Midbrain (tissue), 1 donor: Measurements from ENCODE around the gene ZAR1L.
A peak's percentile ranks its signal among the peaks of the same experiment; 100 is the strongest.
"Not testable (repeated sequence)": the region's sequence is repeated elsewhere in the genome, so short reads cannot be mapped to it uniquely, and the experiment has no call there.

Experiments used
- DNase-seq: peaks from one replicate; lab custom pipeline; 2025; lab: John Stamatoyannopoulos, UW

The ZAR1L gene, protein sequence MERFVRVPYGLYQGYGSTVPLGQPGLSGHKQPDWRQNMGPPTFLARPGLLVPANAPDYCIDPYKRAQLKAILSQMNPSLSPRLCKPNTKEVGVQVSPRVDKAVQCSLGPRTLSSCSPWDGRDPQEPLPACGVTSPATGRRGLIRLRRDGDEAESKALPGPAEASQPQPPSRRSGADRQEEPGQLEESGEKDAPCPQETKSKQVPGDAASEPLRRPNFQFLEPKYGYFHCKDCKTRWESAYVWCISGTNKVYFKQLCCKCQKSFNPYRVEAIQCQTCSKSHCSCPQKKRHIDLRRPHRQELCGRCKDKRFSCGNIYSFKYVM

DNA sequence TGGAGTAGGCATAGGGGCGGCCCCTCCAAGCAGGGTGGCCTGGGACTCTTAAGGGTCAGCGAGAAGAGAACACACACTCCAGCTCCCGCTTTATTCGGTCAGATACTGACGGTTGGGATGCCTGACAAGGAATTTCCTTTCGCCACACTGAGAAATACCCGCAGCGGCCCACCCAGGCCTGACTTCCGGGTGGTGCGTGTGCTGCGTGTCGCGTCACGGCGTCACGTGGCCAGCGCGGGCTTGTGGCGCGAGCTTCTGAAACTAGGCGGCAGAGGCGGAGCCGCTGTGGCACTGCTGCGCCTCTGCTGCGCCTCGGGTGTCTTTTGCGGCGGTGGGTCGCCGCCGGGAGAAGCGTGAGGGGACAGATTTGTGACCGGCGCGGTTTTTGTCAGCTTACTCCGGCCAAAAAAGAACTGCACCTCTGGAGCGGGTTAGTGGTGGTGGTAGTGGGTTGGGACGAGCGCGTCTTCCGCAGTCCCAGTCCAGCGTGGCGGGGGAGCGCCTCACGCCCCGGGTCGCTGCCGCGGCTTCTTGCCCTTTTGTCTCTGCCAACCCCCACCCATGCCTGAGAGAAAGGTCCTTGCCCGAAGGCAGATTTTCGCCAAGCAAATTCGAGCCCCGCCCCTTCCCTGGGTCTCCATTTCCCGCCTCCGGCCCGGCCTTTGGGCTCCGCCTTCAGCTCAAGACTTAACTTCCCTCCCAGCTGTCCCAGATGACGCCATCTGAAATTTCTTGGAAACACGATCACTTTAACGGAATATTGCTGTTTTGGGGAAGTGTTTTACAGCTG, at the start of gene ZAR1L, which contains the start of gene BRCA2:
Gene ZAR1L, minus strand, starts transcription at position 126 of the 790 bp plus-strand sequence. CDS start 3,438 bp downstream, outside the sequence.
Gene BRCA2, plus strand, starts transcription at position 271 of the 790 bp plus-strand sequence. CDS start 953 bp downstream, outside the sequence.
- peak; percentile 86 for DNase-seq

GRCh38 chr13:32362574-32362973, 47.4 kb upstream of the ZAR1L start:
- no peak for DNase-seq

GRCh38 chr13:32355935-32356334, 40.8 kb upstream of the ZAR1L start:
- DNase-seq, result not testable (repeated sequence)

- DNase-seq, result no peak
Measured at GRCh38 chr13:32354040-32354439, 38.9 kb upstream of the ZAR1L start.

DNA sequence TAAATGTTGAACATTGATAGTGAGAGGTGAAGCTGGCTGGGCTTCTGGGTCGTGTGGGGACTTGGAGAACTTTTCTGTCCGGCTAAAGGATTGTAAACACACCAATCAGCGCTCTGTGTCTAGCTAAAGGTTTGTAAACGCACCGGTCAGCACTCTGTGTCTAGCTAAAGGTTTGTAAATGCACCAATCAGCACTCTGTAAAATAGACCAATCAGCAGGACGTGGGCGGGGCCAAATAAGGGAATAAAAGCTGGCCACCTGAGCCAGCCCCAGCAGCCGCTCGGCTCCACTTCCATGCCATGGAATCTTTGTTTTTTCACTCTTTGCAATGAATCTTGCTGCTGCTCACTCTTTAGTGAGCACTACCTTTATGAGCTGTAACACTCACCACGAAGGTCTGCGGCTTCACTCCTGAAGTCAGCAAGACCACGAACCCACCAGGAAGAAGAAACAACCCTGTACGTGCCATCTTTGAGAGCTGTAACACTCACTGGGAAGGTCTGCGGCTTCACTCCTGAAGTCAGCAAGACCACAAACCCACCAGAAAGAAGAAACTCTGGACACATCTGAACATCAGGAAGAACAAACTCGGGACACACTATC, 35.8 kb upstream of the ZAR1L start:
- DNase-seq, result not testable (repeated sequence)

DNA sequence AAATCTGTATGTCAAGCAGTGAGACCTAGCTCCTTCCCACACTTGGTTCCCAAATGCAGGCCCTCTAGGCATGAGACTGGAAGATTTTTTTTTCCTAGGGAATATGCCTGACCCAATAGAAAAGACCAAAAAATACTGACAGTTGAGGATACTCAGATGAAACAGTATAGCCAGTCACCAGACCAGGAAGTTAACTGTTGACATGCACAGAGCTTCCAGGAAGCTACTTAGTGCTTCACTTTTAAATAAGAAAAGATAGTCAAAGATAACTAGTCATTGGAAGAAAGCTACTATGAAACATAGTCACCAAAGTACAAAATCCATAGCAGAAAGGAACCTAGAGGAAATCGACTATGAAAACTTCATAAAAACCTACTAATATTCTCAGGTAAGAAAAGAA, 32.5 kb upstream of the ZAR1L start:
- DNase-seq, result no peak

DNA sequence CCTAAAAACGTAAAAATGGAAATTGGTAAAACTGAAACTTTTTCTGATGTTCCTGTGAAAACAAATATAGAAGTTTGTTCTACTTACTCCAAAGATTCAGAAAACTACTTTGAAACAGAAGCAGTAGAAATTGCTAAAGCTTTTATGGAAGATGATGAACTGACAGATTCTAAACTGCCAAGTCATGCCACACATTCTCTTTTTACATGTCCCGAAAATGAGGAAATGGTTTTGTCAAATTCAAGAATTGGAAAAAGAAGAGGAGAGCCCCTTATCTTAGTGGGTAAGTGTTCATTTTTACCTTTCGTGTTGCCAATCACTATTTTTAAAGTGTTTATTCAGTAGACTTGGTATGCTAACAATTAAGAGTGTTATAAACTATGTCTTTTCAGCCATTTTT, 25.8 kb upstream of the ZAR1L start:
- no peak for DNase-seq

- no peak for DNase-seq
Measured at GRCh38 chr13:32334671-32335070, 19.5 kb upstream of the ZAR1L start.

DNA sequence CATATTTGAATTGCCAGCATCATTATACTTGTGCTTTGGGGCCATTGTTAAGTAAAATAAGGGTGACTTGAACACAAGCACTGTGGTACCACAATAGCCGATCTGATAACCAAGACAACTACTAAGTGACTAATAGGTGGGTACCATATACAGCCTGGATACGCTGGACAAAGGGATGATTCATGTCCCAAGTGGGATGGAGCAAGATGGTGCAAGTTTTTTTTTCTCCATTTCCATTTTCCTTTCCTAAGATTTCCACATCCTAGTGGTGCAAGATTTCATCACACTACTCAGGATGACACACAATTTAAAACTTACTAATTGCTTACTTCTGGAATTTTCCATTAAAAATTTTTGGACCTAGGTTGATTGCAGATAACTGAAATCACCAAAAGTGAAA, 15.3 kb upstream of the ZAR1L start:
- no peak for DNase-seq

DNA sequence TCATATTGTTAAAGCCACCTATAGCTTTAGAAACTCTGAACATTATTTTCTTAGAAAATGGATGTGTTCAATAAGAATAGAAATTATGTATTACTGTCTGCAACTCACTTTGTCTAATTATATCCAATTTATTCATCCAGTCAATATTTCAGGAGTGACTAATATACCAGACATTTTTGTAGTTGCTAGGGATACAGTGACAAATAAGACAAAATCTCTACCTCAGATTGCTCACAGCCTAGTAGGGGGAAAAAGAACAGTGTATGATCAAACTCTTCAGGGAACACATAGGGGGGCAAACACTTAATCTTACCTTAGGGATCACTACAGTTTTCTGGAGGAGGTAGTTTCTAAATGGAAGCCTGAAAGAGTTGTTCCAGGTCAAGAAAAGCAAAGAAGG, 8.7 kb upstream of the ZAR1L start:
- no peak for DNase-seq

DNA sequence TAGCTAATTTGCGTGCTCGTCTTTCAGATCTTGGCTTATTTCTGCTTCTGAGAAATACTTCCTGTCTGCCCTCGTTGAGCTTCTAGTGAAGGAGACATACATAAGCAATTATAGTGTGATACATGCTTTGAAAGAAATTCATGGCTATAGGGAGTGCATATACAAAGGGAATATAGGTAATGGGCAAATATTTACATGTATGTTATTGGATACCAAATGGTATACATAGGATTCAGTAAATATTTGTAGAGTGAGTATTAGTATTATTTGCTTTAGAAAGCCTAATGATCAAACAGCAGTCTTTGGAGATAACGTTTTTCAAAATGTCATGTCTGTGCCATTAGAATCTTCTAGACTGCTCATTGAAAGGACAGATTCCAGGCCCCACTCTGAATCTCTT, 5.4 kb upstream of the ZAR1L start:
- DNase-seq, result no peak

DNA sequence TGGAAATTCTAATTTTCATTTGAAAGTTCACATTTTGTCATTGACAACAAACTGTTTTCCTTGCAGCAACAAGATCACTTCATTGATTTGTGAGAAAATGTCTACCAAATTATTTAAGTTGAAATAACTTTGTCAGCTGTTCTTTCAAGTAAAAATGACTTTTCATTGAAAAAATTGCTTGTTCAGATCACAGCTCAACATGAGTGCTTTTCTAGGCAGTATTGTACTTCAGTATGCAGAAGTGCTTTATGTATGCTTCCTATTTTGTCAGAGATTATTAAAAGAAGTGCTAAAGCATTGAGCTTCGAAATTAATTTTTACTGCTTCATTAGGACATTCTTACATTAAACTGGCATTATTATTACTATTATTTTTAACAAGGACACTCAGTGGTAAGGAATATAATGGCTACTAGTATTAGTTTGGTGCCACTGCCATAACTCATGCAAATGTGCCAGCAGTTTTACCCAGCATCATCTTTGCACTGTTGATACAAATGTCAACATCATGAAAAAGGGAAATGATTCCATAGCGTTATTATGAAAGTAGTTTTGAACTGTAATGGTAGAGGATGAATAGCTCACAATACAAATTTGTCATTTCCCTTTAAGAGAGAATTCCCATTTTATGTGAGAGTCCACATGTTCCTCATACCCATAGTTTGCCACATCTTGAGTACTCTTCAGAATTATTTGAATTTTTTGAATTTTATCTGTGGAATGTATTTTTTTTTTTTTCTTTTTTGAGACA, 2.7 kb upstream of the ZAR1L start:
- DNase-seq, result no peak

GRCh38 chr13:32316501-32316900, 1.3 kb upstream of the ZAR1L start:
- DNase-seq, result no peak

- DNase-seq, result no peak
Measured at GRCh38 chr13:32316028-32316339, 821 bp upstream of the ZAR1L start.

DNA sequence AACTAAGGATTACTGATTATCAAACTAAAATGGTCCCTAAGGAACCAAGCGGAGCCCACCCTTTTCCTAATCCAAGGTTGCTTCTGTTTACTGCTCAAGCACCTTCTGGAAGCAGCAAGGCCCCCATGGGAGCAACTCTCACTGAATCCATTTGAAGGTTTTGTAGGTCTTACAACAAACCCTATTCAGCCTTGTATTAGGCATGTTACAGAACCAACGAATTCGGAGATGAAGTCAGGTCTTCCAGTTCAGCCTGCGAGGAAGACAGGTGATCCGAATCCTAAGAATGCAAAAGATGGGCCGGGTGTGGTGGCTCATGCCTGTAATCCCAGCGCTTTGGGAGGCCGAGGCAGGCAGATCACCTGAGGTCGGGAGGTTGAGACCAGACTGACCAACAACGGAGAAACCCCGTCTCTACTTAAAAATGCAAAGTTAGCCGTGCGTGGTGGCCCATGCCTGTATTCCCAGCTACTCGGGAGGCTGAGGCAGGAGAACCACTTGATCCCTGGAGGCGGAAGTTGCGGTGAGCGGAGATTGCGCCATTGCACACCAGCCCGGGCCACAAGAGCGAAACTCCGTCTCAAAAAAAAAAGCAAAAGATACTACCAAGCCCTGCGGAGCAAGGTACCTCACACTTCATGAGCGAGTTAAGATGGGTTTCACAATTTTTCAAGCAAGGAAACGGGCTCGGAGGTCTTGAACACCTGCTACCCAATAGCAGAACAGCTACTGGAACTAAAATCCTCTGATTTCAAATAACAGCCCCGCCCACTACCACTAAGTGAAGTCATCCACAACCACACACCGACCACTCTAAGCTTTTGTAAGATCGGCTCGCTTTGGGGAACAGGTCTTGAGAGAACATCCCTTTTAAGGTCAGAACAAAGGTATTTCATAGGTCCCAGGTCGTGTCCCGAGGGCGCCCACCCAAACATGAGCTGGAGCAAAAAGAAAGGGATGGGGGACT, 609 bp downstream of the ZAR1L start:
- peak; percentile 43 for DNase-seq

- DNase-seq, result no peak
Measured at GRCh38 chr13:32311188-32311897, 3.8 kb downstream of the ZAR1L start.

DNA sequence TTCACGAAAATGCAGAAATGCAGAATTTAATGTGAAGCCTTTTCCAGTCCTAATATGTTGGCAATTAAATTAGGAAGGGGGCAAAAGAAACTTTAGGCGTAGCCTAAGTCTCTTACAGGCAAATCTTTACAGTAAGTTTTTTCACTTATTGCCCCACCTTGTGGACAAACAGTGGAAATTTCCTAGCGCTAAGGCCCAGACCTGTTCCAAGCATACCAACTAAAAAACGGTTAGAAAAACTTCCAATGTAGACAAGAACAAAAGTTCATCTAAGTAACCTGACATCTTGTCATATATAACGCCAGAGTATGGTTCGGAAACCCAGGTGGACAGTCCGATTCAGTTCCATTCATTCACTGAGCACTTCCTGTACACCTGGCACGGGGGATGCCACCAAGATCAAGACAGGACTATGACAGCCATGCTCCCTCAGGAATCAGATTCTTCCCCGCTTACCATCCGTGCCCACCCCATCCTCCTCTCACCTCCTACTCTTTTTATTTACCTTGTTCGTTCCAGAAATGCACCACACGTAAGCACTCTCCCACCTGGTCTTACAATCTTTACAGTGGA, 4.9 kb downstream of the ZAR1L start:
- DNase-seq, result peak; percentile 48

- no peak for DNase-seq
Measured at GRCh38 chr13:32309312-32310133, 5.6 kb downstream of the ZAR1L start.

GRCh38 chr13:32305646-32306045, 9.5 kb downstream of the ZAR1L start:
- no peak for DNase-seq
